ENCODE measurements around the gene RANBP17. TPM values are rescaled to one million over a fixed set of nuclear protein-coding genes. Genes with fewer than 3 reads are reported as not detected.

RANBP17 gene
- total and polyA plus RNA-seq, 2 of the 4 experiments (the other 2 are of a cell fraction) = 8.2 to 29.0 TPM

GRCh38 chr5:171102877-171103610 lies 241.2 kb downstream of the RANBP17 start:
- Histone ChIP-seq H2AFZ (replicated peaks; ENCODE audit: low read length, poor library complexity) (no peak overlapping the region), H3K4me1 (ENCODE audit: control insufficient read depth, insufficient read depth, low read length) (no peaks in the 10 kb centered on the region; the same call in 1 of the 2 replicates), H2BK120ac (ENCODE audit: low read depth, low read length) (no peak overlapping the region), H4K91ac (ENCODE audit: insufficient read depth, low read depth, low read length) (no peak overlapping the region), H3K27ac (ENCODE audit: insufficient read depth, low read length) (no peak overlapping the region), H3K27me3 (ENCODE audit: control insufficient read depth, insufficient read depth, low read length) (no peaks in the 10 kb centered on the region), H3K23ac (ENCODE audit: low read depth, low read length) (no peak overlapping the region), H3K9me3 (ENCODE audit: control insufficient read depth, insufficient read depth, low read length) (no peaks in the 10 kb centered on the region), H3K4me2 (ENCODE audit: low read depth, low read length) (no peak overlapping the region), H2BK5ac (ENCODE audit: low read depth, low read length, poor library complexity, severe bottlenecking) (no peak overlapping the region), H3K4me3 (ENCODE audit: insufficient read depth, low read depth, low read length) (no peak overlapping the region), H3K4ac (ENCODE audit: low read depth, low read length) (no peak overlapping the region), H2AK5ac (ENCODE audit: low read depth, low read length) (no peak overlapping the region), H4K20me1 (ENCODE audit: insufficient read depth, low read length) (no peaks in the 10 kb centered on the region), H3K18ac (ENCODE audit: low read depth, low read length) (no peak overlapping the region), H3K56ac (ENCODE audit: extremely low read depth, insufficient read depth, low read length) (no peak overlapping the region), H2BK15ac (ENCODE audit: low read depth, low read length) (no peak overlapping the region), H2AK9ac (replicated peaks; ENCODE audit: low read depth, low read length, poor library complexity) (no peak overlapping the region), H4K5ac (ENCODE audit: low read depth, low read length) (no peak overlapping the region), H3K9me1 (ENCODE audit: insufficient read depth, low read length) (no peaks in the 10 kb centered on the region), H2BK20ac (ENCODE audit: low read depth, low read length) (no peak overlapping the region), H3K14ac (replicated peaks; ENCODE audit: low read depth, low read length) (no peak overlapping the region), H4K8ac (ENCODE audit: low read depth in 2 of 2, low read length in 2 of 2) (no peak overlapping the region), H3K36me3 (ENCODE audit: control insufficient read depth, insufficient read depth, low read length) (no peaks in the 10 kb centered on the region), H3K9ac (ENCODE audit: low read depth, low read length) (no peak overlapping the region), H3K79me1 (ENCODE audit: low read depth in 1 of 2, low read length in 2 of 2) (no peaks in the 10 kb centered on the region)
- BruUV-seq (replicated peaks) = no TSS peak
- TF ChIP-seq USF2 (IDR thresholded peaks at IDR 0.05; ENCODE audit: low read depth, low read length) = no peak
- ChIA-PET POLR2A (ENCODE audit: unreplicated experiment) (no interaction called here), CTCF (no interaction called here)
- DNase-seq (peak; percentile 10), ATAC-seq (ENCODE audit: low read depth) (peak; percentile 44)
- dilution Hi-C loops (cut with HindIII; ENCODE audit: low sequenced_read_pairs, unreplicated experiment) = no loop called here
- intact Hi-C loops (cut with micrococcal nuclease) = no loop called here
- in situ Hi-C loops (cut with MboI; ENCODE audit: low sequenced_read_pairs) = no loop called here
- 97% methylated on average over 5 of the region's 11 CpGs; no CpG with 5 or more reads in 1 of the 2 experiments for WGBS, 2 experiments (ENCODE audit: extremely low coverage in 2 of 2, insufficient read length in 1 of 2)

Measured in IMR-90 (cell line).